Smooth muscle cell (in vitro differentiated cells): Measurements from ENCODE around the gene STX1A. TPM values are rescaled to one million over a fixed set of nuclear protein-coding genes. Genes with fewer than 3 reads are reported as not detected.

Experiments
- DNase-seq: peaks from one replicate; lab custom pipeline; 2025; ENCODE audit not compliant: unreplicated experiment; lab: John Stamatoyannopoulos, UW
- H2AFZ ChIP-seq: fragments of 200-600 bp; sonication (generic); 2 replicates; pipeline ENCODE4 v1.6.0; 2016; ENCODE audit warnings: antibody characterized with exemption, low read depth, mild to moderate bottlenecking
- H3F3A ChIP-seq: fragments of 200-600 bp; sonication (generic); 2 replicates; pipeline ENCODE4 v1.6.0; 2017; ENCODE audit warnings: antibody characterized with exemption, low read depth
- H3K27ac ChIP-seq: fragments of 200-600 bp; sonication (generic); 2 replicates; pipeline ENCODE4 v1.5.1; 2016; ENCODE audit warnings: low read depth, mild to moderate bottlenecking
- H3K27me3 ChIP-seq: fragments of 200-600 bp; sonication (generic); 2 replicates; pipeline ENCODE4 v1.6.1; 2016; ENCODE audit warnings: low read depth, mild to moderate bottlenecking
- H3K36me3 ChIP-seq: fragments of 200-600 bp; sonication (generic); 2 replicates; pipeline ENCODE4 v1.5.1; 2016; ENCODE audit warnings: low read depth
- H3K4me1 ChIP-seq: fragments of 200-600 bp; sonication (generic); 2 replicates; pipeline ENCODE4 v1.5.1; 2016; ENCODE audit warnings: low read depth
- H3K4me2 ChIP-seq: fragments of 200-600 bp; sonication (generic); 2 replicates; pipeline ENCODE4 v1.6.0; 2016; ENCODE audit warnings: mild to moderate bottlenecking
- H3K4me3 ChIP-seq: fragments of 200-600 bp; sonication (generic); 2 replicates; pipeline ENCODE4 v1.5.1; 2016; ENCODE audit warnings: mild to moderate bottlenecking
- H3K79me2 ChIP-seq: fragments of 200-600 bp; sonication (generic); 2 replicates; pipeline ENCODE4 v1.6.0; 2016; ENCODE audit warnings: low read depth, mild to moderate bottlenecking
- H3K9ac ChIP-seq: fragments of 200-600 bp; sonication (generic); 2 replicates; pipeline ENCODE4 v1.6.0; 2016; ENCODE audit warnings: low read depth
- H3K9me3 ChIP-seq: fragments of 200-600 bp; sonication (generic); replicated peaks from 2 replicates; pipeline ENCODE4 v1.5.1; 2016; ENCODE audit warnings: low read depth
- H4K20me1 ChIP-seq: fragments of 200-600 bp; sonication (generic); 2 replicates; pipeline ENCODE4 v1.6.0; 2016; ENCODE audit warnings: low read depth
- CTCF ChIP-seq: fragments of 200-600 bp; sonication (generic); IDR thresholded peaks from 2 replicates; pipeline ENCODE4 v1.5.1; 2017; ENCODE audit warnings: borderline replicate concordance, mild to moderate bottlenecking, antibody characterized with exemption; ENCODE audit not compliant: insufficient read depth, poor library complexity, severe bottlenecking
- WGBS: methylation state at CpG from one replicate; pipeline ENCODE4 v1.1.7; 2016; ENCODE audit warnings: low lambda C conversion rate; 5-methylcytosine and 5-hydroxymethylcytosine counted together
- polyA plus RNA-seq: library from polyadenylated mRNA; unstranded; fragments of >200 nt; fragmentation: Nextera tagmentation; extraction: Ambion mirVana; gene quantifications from 2 replicates; pipeline ENCODE4 v1.2.1, GENCODE V29; 2016
- total RNA-seq: library from RNA; depleted of rRNA; stranded (reverse); fragments of >200 nt; gene quantifications from 2 replicates; pipeline ENCODE4 v1.2.3, GENCODE V29; 2014

The STX1A gene
- total and polyA plus RNA-seq, 2 experiments from 2014 or later, result 7.5 to 14.3 TPM

GRCh38 chr7:73674468-73675124 lies 44.9 kb downstream of the STX1A start:
- 95% methylated on average over 1 of the region's 1 CpG for WGBS
- H3K4me3 ChIP-seq, result no peak overlapping the region
- peaks cover 7% of the 10 kb centered on the region for H4K20me1 ChIP-seq
- no peak for TF ChIP-seq CTCF
- H2AFZ ChIP-seq, result no peak overlapping the region
- H3K79me2 ChIP-seq, result no peaks in the 10 kb centered on the region
- H3K9me3 ChIP-seq, result no peaks in the 10 kb centered on the region
- H3K36me3 ChIP-seq, result no peaks in the 10 kb centered on the region
- H3F3A ChIP-seq, result no peaks in the 10 kb centered on the region
- H3K4me1 ChIP-seq, result no peaks in the 10 kb centered on the region
- H3K4me2 ChIP-seq, result no peak overlapping the region
- DNase-seq, result no peak
- no peak overlapping the region for H3K27ac ChIP-seq
- no peaks in the 10 kb centered on the region for H3K27me3 ChIP-seq
- no peak overlapping the region for H3K9ac ChIP-seq

- Histone ChIP-seq H3F3A (no peaks in the 10 kb centered on the region), H3K36me3 (no peaks in the 10 kb centered on the region), H2AFZ (no peak overlapping the region), H3K9me3 (no peaks in the 10 kb centered on the region), H3K4me3 (no peak overlapping the region), H3K27me3 (no peaks in the 10 kb centered on the region), H3K27ac (no peak overlapping the region), H3K4me2 (no peak overlapping the region), H3K79me2 (no peaks in the 10 kb centered on the region), H4K20me1 (peaks cover 6% of the 10 kb centered on the region), H3K4me1 (peaks cover 5% of the 10 kb centered on the region), H3K9ac (no peak overlapping the region)
- no peak for TF ChIP-seq CTCF
- 94% methylated on average over 15 of the region's 15 CpGs for WGBS
- DNase-seq, result no peak
Observed at GRCh38 chr7:73671857-73672445, 47.5 kb downstream of the STX1A start.

GRCh38 chr7:73671322-73671661 lies 48.2 kb downstream of the STX1A start:
- H3K9ac ChIP-seq, result no peak overlapping the region
- no peak overlapping the region for H3K4me2 ChIP-seq
- H3K9me3 ChIP-seq, result no peaks in the 10 kb centered on the region
- 70% methylated on average over 10 of the region's 12 CpGs for WGBS
- H3K4me1 ChIP-seq, result peaks cover 5% of the 10 kb centered on the region
- H3K27ac ChIP-seq, result no peak overlapping the region
- H3F3A ChIP-seq, result no peaks in the 10 kb centered on the region
- peaks cover 6% of the 10 kb centered on the region for H4K20me1 ChIP-seq
- no peaks in the 10 kb centered on the region for H3K36me3 ChIP-seq
- H3K4me3 ChIP-seq, result no peak overlapping the region
- no peaks in the 10 kb centered on the region for H3K79me2 ChIP-seq
- no peak overlapping the region for H2AFZ ChIP-seq
- TF ChIP-seq CTCF, result no peak
- no peak for DNase-seq
- no peaks in the 10 kb centered on the region for H3K27me3 ChIP-seq
